ENCODE results near the gene NUB1.

NUB1 gene

GRCh38 chr7:151345576-151346469 is 4.2 kb downstream of the NUB1 start:
- DNase-seq (ENCODE audit: low read depth): no peak

- no peak for DNase-seq (ENCODE audit: low read depth)
Measured at GRCh38 chr7:151346470-151346769, 4.8 kb downstream of the NUB1 start.

- DNase-seq (ENCODE audit: low read depth): no peak
Measured at GRCh38 chr7:151347200-151347599, 5.6 kb downstream of the NUB1 start.

GRCh38 chr7:151348970-151349369 is 7.4 kb downstream of the NUB1 start:
- DNase-seq (ENCODE audit: low read depth): no peak

GRCh38 chr7:151349507-151349853 is 7.9 kb downstream of the NUB1 start:
- no peak for DNase-seq (ENCODE audit: low read depth)

- DNase-seq (ENCODE audit: low read depth): peak; percentile 15
Measured at GRCh38 chr7:151351027-151351426, 9.4 kb downstream of the NUB1 start.

- DNase-seq (ENCODE audit: low read depth): no peak
Measured at GRCh38 chr7:151351967-151352366, 10.4 kb downstream of the NUB1 start.

GRCh38 chr7:151352512-151352911 is 10.9 kb downstream of the NUB1 start:
- DNase-seq (ENCODE audit: low read depth): no peak

- no peak for DNase-seq (ENCODE audit: low read depth)
Measured at GRCh38 chr7:151361193-151361959, 19.8 kb downstream of the NUB1 start.

- no peak for DNase-seq (ENCODE audit: low read depth)
Measured at GRCh38 chr7:151363182-151363581, 21.6 kb downstream of the NUB1 start.

GRCh38 chr7:151366166-151366879 is 24.7 kb downstream of the NUB1 start:
- DNase-seq (ENCODE audit: low read depth): no peak

- no peak for DNase-seq (ENCODE audit: low read depth)
Measured at GRCh38 chr7:151366880-151367222, 25.2 kb downstream of the NUB1 start.

- no peak for DNase-seq (ENCODE audit: low read depth)
Measured at GRCh38 chr7:151367284-151367683, 25.7 kb downstream of the NUB1 start.

GRCh38 chr7:151368136-151368571 is 26.5 kb downstream of the NUB1 start:
- peak; percentile 24 for DNase-seq (ENCODE audit: low read depth)

- no peak for DNase-seq (ENCODE audit: low read depth)
Measured at GRCh38 chr7:151371266-151371665, 29.7 kb downstream of the NUB1 start.

GRCh38 chr7:151372612-151373265 is 31.1 kb downstream of the NUB1 start:
- no peak for DNase-seq (ENCODE audit: low read depth)

GRCh38 chr7:151373599-151373998 is 32.0 kb downstream of the NUB1 start:
- no peak for DNase-seq (ENCODE audit: low read depth)

GRCh38 chr7:151374139-151374538 is 32.5 kb downstream of the NUB1 start:
- no peak for DNase-seq (ENCODE audit: low read depth)

GRCh38 chr7:151374726-151375125 is 33.1 kb downstream of the NUB1 start:
- no peak for DNase-seq (ENCODE audit: low read depth)

- DNase-seq (ENCODE audit: low read depth): no peak
Measured at GRCh38 chr7:151375530-151376217, 34.1 kb downstream of the NUB1 start.

- no peak for DNase-seq (ENCODE audit: low read depth)
Measured at GRCh38 chr7:151376218-151376902, 34.7 kb downstream of the NUB1 start.

Data from CMK (cell line).